AG09319 (cell line): ENCODE results near the gene SPINK4.

Experiments used
- DNase-seq: peaks from one replicate; pipeline ENCODE4 v3.0.0-alpha.2; 2010; ENCODE audit warnings: low read depth; ENCODE audit errors: extremely low read depth
- TF ChIP-seq, protein P1 (sequence below): IDR thresholded peaks from 2 replicates; pipeline ENCODE4 v1.5.1; 2011; ENCODE audit warnings: low read depth, mild to moderate bottlenecking, inconsistent platforms, low read length, moderate library complexity

SPINK4 gene

DNA sequence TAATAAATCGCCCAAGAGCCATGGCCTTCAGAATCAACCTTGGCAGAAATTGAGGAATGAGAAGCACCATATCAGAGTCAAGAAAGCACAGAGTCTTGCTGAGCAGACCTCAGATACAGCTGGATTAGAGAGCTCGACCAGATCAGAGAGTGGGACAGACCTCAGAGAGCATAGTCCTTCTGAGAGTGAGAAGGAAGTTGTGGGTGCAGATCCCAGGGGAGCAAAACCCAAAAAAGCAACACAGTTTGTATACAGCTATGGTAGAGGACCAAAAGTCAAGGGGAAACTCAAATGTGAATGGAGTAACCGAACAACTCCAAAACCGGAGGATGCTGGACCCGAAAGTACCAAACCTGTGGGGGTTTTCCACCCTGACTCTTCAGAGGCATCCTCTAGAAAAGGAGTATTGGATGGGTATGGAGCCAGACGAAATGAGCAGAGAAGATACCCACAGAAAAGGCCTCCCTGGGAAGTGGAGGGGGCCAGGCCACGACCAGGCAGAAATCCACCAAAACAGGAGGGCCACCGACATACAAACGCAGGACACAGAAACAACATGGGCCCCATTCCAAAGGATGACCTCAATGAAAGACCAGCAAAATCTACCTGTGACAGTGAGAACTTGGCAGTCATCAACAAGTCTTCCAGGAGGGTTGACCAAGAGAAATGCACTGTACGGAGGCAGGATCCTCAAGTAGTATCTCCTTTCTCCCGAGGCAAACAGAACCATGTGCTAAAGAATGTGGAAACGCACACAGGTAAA is 54.9 kb downstream of the SPINK4 start:
- no peak for DNase-seq
- TF ChIP-seq, protein P1, sequence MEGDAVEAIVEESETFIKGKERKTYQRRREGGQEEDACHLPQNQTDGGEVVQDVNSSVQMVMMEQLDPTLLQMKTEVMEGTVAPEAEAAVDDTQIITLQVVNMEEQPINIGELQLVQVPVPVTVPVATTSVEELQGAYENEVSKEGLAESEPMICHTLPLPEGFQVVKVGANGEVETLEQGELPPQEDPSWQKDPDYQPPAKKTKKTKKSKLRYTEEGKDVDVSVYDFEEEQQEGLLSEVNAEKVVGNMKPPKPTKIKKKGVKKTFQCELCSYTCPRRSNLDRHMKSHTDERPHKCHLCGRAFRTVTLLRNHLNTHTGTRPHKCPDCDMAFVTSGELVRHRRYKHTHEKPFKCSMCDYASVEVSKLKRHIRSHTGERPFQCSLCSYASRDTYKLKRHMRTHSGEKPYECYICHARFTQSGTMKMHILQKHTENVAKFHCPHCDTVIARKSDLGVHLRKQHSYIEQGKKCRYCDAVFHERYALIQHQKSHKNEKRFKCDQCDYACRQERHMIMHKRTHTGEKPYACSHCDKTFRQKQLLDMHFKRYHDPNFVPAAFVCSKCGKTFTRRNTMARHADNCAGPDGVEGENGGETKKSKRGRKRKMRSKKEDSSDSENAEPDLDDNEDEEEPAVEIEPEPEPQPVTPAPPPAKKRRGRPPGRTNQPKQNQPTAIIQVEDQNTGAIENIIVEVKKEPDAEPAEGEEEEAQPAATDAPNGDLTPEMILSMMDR = no peak

DNA sequence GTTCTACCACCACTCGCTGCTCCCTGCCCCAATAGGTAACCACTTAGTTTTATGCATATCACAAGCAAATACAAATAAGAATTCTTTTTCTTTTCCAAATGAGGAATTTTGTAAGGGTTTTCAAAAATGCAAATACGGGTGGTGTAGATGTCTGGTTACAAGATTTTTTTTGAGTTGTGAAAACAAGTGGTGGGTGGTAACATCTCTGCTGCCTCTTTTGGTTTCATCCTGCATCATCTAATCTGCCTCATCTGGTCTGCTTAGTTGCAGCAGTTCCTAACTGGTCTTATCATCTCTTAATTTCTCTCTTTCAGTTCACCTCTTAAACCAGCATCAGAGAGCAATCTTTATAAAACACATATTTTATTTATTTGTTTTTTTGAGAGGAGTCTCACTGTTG is 55.6 kb downstream of the SPINK4 start:
- DNase-seq = no peak
- TF ChIP-seq, protein P1 = no peak

GRCh38 chr9:33297432-33297831 is 57.5 kb downstream of the SPINK4 start:
- DNase-seq = no peak
- TF ChIP-seq, protein P1 = no peak
